ENCODE data around the gene SNAPC2.
A peak's percentile ranks its signal among the peaks of the same experiment; 100 is the strongest.
"Not testable (repeated sequence)": the region's sequence is repeated elsewhere in the genome, so short reads cannot be mapped to it uniquely, and the experiment has no call there.

Gene SNAPC2

GRCh38 chr19:7921302-7921966 is 1.3 kb downstream of the SNAPC2 start:
- no peak for DNase-seq (ENCODE audit: low spot score)

- DNase-seq (ENCODE audit: low spot score) = no peak
Observed at GRCh38 chr19:7921967-7922835, 2.1 kb downstream of the SNAPC2 start.

- DNase-seq (ENCODE audit: low spot score) = no peak
Observed at GRCh38 chr19:7922836-7923195, 2.7 kb downstream of the SNAPC2 start.

- no peak for DNase-seq (ENCODE audit: low spot score)
Observed at GRCh38 chr19:7923295-7924191, 3.4 kb downstream of the SNAPC2 start.

- no peak for DNase-seq (ENCODE audit: low spot score)
Observed at GRCh38 chr19:7924241-7924640, 4.1 kb downstream of the SNAPC2 start.

- no peak for DNase-seq (ENCODE audit: low spot score)
Observed at GRCh38 chr19:7924651-7925170, 4.6 kb downstream of the SNAPC2 start.

GRCh38 chr19:7925171-7925851 is 5.2 kb downstream of the SNAPC2 start:
- DNase-seq (ENCODE audit: low spot score) = peak; percentile 89

GRCh38 chr19:7926021-7926726 is 6.0 kb downstream of the SNAPC2 start, which contains the start of gene CTXN1:
CTXN1 (minus strand) TSS chr19:7926135; CDS start chr19:7925538, 597 bp downstream.
- DNase-seq (ENCODE audit: low spot score) = peak; percentile 88

- DNase-seq (ENCODE audit: low spot score) = no peak
Observed at GRCh38 chr19:7926727-7927604, 6.8 kb downstream of the SNAPC2 start.

GRCh38 chr19:7927605-7928333 is 7.6 kb downstream of the SNAPC2 start:
- DNase-seq (ENCODE audit: low spot score) = no peak

GRCh38 chr19:7928334-7928706 is 8.2 kb downstream of the SNAPC2 start:
- DNase-seq (ENCODE audit: low spot score) = no peak

- DNase-seq (ENCODE audit: low spot score) = peak; percentile 73
Observed at GRCh38 chr19:7928741-7929701, 8.9 kb downstream of the SNAPC2 start.

- not testable (repeated sequence) for DNase-seq (ENCODE audit: low spot score)
Observed at GRCh38 chr19:7930030-7930429, 9.9 kb downstream of the SNAPC2 start.

GRCh38 chr19:7930765-7931164 is 10.6 kb downstream of the SNAPC2 start:
- no peak for DNase-seq (ENCODE audit: low spot score)

GRCh38 chr19:7931221-7932061 is 11.3 kb downstream of the SNAPC2 start:
- DNase-seq (ENCODE audit: low spot score) = no peak

- DNase-seq (ENCODE audit: low spot score) = no peak
Observed at GRCh38 chr19:7932276-7932929, 12.3 kb downstream of the SNAPC2 start.

GRCh38 chr19:7932930-7933300 is 12.8 kb downstream of the SNAPC2 start:
- no peak for DNase-seq (ENCODE audit: low spot score)
